ENCODE results near the gene GABRG3.

Gene GABRG3

GRCh38 chr15:27535445-27536129 lies 564.6 kb downstream of the GABRG3 start:
- DNase-seq, result no peak

- no peak for DNase-seq
These were observed 567.3 kb downstream of the GABRG3 start for GRCh38 chr15:27538325-27538724.

DNA sequence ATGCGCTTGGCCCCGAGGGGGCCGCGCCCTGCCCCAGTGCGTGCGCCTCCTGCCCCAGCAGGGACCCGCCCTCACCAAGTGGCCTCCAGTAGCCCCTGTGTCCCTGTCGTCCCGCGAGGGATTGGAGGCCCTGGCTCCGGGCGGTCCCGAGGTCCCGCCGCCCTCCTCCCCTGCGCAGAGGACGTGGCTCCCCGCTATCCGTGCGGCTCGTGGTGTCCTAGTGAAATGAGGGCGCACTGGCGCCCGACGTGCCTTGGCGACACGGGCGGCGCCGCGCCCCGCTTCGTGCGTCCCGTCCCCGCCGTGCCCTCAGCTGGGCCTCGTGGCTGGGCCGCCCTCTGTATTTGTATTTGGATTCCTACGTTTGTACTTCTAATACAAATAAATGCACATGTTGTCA lies 570.6 kb downstream of the GABRG3 start:
- no peak for DNase-seq

- DNase-seq, result no peak
These were observed 574.7 kb downstream of the GABRG3 start for GRCh38 chr15:27545494-27546255.

DNA sequence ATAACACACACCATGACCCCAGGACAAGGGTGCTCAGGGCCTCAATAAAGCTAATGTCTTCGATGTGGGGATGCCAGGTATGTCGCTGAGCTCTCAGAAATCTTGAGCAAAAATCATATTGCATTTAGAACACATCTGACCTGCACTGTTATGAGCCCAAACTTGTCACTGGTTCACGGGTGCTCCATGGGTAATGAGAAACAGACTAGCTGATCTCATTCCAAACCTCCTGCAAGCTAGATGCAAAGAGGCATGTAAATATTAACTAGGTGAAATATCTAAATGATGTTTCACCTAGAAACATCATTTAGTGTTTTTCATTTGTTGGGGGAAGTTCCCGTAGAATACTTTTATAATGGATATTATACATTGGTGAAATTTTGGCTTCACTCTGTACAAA lies 578.8 kb downstream of the GABRG3 start:
- DNase-seq, result no peak

DNA sequence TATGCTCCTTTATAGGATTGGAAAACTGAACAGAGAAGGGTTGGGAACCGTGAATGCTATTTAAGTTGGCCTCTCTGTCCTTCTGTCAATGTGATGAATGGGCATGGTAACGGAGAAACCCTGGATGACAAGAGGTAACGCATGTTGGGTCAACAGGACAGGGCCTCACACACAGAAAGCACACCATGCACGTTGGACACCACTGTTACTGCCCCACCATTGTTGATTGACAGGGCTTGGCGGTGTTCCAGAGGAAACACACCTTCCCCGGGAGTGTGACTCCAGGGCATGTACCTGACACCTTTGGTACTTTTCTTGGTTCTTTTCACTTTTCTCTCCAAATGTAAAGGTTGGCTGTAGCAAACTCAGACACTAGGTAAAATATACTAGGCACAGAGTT lies 579.7 kb downstream of the GABRG3 start:
- DNase-seq, result no peak

DNA sequence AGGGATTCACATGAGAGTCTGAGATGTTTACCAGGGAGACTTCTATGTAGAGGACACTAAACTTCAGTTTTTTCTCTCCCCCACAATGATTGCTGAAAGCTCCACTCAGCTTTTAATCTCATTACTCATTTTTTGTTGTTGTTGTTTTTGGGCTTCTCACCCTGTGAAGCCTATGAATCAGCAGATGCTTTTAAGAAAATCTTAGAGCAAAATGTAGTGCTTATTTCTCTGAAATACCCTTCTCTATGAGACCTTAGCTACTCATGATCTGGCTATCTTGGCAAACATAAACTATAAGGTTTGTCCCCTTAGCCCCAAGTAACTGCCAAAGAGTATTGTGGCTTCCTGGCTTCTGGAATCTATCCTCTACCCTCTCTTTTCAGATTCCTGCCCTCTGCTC lies 590.8 kb downstream of the GABRG3 start:
- no peak for DNase-seq

DNA sequence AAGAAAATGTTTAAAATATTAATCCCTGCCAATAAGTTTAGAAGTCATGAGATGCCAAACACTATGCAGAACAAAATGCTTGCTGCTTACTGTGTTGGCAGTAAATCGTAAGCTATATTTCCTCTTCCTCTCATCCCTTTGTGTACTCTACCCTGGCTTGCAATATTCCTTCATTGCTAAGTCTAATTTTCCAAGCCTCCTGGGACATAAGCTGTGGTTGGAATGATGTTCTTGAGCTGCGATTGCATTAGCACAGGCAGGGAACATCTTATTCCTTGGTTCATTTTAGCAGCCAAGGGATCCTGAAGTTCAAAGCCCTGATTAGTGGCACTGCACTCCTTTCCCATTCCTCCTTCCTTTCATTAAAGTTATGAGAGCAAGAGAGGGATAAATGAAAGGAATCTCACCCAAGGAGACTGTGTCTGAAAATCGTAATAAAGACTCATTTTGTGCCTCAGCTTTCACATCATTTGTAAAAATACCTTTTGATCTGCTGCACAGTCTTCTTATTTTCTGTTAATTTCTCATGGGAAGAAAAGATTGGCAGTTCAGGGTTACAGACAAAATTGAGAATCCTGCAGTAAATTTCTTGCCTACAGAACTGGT lies 592.9 kb downstream of the GABRG3 start:
- no peak for DNase-seq

DNA sequence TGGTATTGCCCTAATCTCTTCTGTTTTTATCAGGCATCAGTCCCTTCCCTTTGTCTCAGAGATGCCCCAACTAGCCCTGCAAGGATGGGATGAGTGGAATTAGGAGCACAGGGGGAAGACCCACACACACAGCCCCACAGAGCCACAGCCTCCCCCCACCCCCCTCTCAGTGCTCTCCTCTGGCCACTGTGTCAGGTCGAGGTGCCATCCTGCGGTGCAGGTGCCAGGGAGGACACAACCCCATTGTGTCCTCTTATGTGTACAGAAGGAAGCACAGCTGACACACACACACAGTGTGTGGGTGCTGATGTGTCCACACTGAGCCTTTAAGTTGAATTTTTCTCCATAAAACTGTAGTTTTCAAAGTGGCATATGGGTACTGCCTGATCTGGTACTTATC lies 593.7 kb downstream of the GABRG3 start:
- no peak for DNase-seq

GRCh38 chr15:27570746-27571145 lies 599.8 kb downstream of the GABRG3 start:
- DNase-seq, result no peak

- no peak for DNase-seq
These were observed 603.0 kb downstream of the GABRG3 start for GRCh38 chr15:27573805-27574485.

DNA sequence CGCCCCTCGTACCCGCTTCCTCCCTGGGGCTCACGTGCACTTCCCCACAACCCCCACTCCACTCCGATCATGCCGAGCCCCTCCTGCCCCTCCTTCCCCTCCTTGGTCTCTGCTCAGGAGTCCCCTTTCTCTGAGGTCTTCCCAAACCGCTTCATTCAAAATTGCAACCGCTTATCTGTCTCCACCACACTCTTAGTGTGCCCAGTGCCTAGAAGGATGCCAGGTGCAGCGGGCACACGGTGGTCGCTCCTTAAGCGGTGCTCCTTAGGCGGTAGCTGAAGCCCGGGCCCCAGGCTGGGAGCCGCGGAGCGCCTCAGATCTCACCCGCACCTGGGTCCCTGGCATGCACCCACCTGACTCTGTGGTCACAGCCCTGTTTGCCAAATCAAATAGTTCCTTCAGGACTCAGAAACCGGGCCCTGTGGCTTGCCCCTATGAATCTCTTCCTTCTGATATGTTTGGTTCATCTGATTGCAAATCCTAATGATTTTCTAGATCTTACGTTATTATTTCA lies 603.6 kb downstream of the GABRG3 start:
- DNase-seq, result no peak

GRCh38 chr15:27575521-27575920 lies 604.5 kb downstream of the GABRG3 start:
- DNase-seq, result no peak

DNA sequence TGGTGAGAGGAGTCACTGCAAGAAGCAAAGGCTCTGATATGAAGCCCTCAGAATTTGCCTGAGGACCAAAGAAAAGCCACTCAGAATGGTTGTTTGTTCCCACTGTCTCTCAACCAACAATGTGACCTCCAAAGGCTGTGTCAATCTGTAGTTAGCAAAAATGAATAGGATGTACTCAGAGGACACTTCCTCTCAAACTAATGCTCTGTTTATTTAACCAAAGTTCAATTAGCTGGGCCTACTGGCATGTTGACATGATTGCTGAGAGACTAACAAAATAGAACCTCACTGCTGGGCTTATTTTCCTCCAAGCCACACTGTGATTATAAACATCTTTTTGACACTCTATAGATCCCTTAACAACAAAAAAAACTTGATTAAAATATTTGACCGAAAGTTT lies 605.6 kb downstream of the GABRG3 start:
- DNase-seq, result no peak

DNA sequence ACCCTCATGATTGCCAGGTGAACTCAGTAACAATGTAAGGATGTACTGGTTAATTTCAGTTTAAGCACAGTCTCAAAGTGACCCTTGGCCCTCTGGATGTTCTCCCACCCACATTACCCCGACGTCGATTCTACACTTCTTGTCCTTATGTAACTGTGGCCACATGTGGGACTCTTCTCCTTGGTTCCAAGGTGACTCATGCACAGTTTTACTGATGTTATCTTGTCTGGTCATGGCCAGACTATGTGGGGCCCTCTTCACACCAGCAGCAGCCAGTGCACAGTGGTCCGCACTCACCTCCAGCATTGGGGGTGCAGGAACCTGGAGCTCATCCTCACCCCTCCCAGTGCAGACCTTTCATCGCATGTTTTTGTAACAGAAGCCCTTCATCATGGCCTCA lies 608.8 kb downstream of the GABRG3 start:
- DNase-seq, result no peak

DNA sequence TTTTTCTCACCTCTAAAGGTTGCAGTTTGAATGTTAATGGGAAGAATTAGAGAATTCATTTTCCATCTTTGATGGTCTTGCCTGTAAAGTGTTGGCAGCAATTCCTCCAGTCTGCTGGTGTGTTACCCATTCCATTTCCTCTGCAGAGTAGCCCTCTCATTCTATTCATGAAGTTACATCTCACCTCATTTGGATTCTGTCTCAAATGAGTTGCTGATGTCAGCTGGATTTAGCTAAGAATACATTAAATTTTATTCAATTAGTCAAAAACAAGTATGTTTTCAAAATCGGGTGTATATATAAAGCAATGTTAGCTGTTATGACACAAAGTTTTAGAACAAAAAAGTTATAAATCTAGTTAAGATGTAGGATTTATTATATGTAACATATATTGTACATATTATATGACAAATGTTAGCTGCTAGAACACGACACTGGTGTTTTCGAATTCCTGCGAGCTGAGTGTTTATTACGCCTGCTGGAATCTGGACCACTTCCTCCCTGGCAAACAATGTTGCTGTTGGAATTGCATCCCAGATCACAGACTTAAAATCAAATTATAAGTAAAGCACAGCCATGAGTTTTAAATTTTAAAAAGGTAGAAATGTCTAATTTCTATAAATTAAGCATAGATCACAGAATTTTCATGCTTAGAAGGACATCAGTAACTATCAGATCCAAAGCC lies 611.9 kb downstream of the GABRG3 start:
- DNase-seq, result no peak

- no peak for DNase-seq
These were observed 612.7 kb downstream of the GABRG3 start for GRCh38 chr15:27583651-27584050.

GRCh38 chr15:27585041-27585640 lies 614.2 kb downstream of the GABRG3 start:
- DNase-seq, result no peak

DNA sequence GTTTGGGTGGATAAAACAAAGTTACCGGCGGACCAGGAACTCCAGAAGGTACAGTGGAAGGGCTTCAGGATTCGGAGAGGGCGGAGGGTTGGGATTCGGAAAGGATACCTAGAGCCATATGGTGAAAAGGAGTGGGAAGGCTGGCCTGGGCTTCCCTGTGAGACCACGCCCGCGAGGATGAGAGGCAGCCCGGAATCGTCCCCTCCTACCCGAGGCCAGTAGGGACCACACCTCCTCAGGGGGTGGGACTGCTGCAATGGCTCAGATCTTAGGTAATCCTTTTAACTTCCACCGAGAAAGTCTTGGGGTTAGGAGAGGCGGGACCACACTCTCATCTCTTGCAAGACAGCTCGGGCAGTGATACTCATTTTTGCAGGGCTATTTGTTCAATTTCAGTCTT lies 616.8 kb downstream of the GABRG3 start:
- no peak for DNase-seq

GRCh38 chr15:27589260-27589659 lies 618.3 kb downstream of the GABRG3 start:
- no peak for DNase-seq

DNA sequence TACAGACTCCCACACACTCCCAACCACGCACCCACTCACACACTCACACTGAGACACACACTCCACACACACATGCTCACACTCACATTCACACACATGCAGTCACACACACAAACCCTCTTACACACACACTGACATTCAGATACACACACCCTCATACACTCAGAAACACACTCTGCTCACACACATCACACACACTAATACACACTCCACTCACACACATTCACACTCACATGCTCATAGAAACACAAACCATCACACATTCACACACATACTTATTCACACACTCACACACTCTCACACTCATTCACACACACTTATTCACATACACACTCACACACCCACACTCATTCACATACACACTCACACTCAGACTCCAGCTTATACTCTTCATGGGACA lies 618.8 kb downstream of the GABRG3 start:
- no peak for DNase-seq

Data from MV-4-11 (cell line).